NCI-H2171 treated with DMSO at 0.1 percent for 48 hours (cell line): ENCODE results near the gene PACRG.
A peak's percentile ranks its signal among the peaks of the same experiment; 100 is the strongest.

Experiments used
- DNase-seq: peaks from one replicate; lab custom pipeline; 2025; lab: John Stamatoyannopoulos, UW

Gene PACRG

GRCh38 chr6:163014736-163015135 lies 287.0 kb downstream of the PACRG start:
- DNase-seq, result no peak

- DNase-seq, result no peak
These were observed 290.0 kb downstream of the PACRG start for GRCh38 chr6:163017801-163018200.

DNA sequence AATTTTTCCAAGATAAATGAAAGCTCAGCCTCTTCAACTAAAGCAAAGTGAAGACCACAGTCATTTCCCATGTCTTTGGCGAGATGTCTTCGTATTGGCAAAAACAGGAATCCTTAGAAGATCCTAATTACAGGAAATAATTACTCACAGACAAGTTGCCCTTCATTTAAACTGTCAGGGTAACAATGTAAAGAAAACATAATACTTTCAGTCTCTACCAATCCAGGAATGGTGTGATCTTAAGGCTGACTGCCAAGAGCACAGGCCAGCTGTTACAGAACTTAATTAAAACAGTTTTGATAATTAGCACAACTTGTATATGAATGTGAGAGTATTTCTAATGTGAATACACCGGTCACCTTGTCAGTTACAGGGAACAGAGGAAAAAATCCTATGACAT lies 292.2 kb downstream of the PACRG start:
- no peak for DNase-seq

DNA sequence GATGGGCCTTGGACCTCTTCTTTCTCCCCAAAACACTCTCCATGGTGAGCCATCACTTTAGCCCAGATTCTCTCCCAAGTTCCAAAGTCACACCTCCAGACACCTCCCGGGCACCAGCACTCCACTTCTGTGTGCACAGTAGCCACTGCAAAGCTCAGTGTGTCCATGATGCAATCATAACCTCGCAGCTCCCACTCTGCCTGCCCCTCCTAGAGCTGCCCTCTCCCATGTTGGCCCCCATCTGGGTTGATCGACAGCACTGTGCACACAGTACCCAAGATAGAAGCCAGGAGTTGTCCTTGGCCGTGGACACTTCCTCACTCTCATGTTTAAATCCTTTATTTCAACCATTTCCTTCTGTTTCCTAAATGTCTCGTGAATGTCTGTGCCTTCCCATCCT lies 293.3 kb downstream of the PACRG start:
- DNase-seq, result no peak

- no peak for DNase-seq
These were observed 295.9 kb downstream of the PACRG start for GRCh38 chr6:163023700-163024099.

GRCh38 chr6:163026893-163027292 lies 299.1 kb downstream of the PACRG start:
- DNase-seq, result no peak

DNA sequence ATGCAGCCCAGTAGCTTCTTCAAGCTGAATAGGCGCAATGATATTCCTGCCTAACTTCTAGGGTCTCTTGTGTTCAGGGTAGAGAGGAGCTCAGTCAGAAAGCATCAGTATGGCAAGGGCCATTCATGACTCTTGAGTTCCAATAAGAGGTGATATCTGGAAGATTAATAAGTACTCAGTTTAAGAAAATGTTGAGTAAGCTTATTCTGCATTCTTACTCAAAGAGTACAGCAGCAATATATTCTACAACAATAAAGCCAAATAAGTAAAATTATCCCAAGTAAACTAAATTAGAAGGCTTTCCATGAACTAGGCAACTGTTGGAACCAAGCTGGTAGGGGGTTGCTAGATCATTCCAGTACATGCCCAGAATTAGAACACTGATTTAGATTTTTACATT lies 303.2 kb downstream of the PACRG start:
- no peak for DNase-seq

DNA sequence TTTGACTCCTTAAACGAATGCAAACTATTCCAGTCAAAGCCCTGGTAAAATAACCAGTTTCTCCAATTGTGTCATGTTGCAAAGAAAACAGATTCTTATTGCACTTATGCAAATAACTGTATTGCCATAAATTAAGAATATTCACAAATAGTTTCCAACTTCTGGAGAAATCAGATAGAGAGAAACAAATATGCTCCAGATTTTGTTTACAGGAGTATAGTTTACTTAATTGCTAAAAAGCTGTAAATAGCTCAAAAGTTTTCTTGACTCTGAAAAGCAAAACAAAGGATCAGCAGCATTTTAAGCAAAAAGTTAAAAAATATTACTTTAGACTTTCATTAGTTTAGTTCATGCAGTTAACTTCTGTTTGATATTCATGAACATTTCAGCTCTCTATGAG lies 304.2 kb downstream of the PACRG start:
- DNase-seq, result no peak

DNA sequence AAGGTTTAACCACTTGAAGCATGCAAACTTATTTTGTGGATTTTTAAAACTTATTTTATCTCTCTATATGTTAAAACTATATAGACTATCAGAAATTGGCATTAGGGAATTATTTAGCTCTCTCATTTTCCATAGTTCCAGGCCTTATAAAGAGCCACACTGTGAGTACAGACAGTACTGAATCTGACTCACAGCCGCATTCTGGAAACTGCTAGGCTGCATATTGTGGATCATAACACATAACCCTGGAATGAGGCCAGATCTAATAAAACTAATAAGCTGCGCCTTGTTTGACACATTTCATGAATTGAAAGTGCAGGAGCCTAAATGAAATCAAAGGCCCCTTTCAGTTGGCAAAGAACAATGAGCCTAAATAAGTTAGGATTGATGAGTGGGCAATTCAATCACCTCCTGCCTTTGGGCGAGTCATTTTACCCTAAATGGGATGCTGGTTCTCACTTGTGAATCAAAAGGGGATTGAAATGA lies 308.4 kb downstream of the PACRG start:
- no peak for DNase-seq

DNA sequence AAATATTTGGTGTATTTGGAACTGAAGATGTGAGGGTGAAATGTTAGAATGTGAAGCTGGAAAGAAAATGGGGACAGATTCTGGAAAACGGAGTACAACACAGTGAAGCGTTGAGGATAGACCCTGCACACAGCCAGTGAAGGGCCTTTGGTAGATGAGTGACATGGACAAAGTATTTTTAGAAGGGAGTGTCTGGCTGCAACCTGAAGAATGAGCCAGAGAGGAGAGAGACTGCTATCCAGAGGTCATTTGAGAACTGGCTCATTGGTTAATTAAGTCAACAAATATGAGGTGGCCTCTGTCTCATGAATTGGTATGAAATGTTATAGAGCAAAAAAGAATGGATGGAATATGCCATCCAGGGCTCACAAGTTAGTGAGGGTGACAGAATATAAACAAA lies 310.5 kb downstream of the PACRG start:
- no peak for DNase-seq

DNA sequence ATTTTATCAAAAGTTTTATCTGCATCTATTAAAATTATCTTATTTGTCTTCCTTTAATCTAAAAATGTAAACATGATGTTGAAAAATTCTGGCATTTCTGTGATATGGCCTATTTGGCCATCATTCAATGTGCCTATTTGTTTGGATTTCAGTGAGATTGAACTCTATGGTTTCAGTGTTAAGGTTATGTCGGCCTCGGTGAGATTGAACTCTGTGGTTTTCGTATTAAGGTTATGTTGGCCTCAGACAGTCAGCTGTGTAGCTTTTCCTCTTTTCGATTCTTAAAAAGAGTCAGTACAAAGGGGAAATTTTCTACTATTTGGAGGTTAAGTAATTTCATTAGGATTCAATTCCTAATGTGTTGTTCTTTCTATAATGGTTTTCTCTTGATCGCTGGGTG lies 320.6 kb downstream of the PACRG start:
- DNase-seq, result no peak

- no peak for DNase-seq
These were observed 326.0 kb downstream of the PACRG start for GRCh38 chr6:163053667-163054344.

GRCh38 chr6:163054641-163055040 lies 326.9 kb downstream of the PACRG start:
- no peak for DNase-seq

GRCh38 chr6:163057260-163057659 lies 329.5 kb downstream of the PACRG start:
- DNase-seq, result no peak

DNA sequence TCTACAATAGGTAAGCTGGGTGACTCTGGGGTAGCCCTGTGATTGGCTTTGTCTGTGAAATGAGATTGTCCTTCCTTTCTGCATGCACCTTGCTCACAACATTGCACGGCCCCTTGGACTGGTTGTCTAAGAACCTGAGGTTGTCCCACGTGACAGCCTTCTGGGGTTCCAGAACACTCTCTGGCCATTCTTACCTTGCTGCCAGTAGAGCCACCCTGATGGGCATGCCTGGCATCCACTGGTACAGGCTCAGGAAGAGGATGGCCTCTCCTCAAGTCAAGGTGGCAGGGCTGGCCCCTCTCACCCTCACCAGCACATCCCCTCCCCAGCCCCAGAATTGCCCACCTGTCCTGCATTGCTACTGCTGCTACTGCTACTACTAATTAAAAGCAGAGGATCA lies 335.0 kb downstream of the PACRG start:
- DNase-seq, result no peak

DNA sequence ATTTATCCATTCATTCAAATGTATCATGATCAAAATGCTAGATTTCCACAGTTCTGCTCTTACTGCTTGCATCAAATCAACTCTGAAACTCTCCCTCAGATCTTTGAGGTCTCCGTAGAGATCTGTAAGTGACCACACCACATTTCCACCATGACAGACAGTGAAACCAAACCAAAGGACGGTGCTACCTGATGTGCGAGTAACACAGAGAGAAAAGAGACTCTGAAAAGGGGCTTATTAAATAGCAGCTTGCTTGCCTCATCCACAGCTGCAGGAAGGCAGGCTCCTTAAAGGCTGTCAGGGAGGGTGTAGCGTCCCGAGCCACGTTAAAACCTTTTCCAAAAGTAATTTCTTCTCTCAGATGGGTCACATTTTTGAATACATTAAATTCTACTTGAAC lies 335.8 kb downstream of the PACRG start:
- no peak for DNase-seq

DNA sequence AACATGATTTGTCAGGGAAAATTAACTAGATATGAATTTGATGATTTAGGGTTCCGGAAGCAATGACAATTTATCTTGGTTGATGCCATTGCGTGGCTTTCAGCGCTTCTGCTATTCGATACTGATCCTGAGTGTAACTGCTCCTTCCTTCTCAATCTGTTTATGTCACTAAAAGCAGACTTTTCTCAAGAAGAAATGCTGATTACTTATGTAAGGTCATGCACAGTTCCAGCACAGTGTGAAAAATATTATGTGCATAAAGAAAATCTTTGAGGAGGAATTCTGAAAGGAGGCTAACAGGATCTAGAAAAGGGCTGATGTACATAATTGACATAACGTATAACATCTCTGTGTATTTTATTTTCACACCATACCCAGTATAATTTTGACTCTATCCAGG lies 336.6 kb downstream of the PACRG start:
- no peak for DNase-seq

DNA sequence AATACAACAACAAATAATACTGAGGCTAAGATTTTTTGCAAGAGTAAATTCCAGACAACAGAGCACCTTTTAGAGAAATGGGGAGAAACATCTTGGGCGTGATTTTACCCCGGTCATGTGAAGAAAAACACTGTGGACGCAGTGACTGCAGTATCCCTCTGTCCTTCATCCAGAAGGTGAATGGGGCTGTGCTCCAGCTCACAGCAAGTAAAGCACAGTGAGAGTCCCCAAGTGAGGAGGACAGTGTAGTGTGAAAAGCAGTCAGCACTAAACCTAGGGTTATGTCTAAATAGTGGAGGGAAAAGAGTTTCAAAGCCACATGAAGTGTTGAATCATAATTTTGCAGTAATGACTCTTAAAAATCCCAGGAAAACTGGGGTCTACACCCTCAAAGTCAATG lies 338.4 kb downstream of the PACRG start:
- DNase-seq, result no peak

GRCh38 chr6:163077134-163077533 lies 349.4 kb downstream of the PACRG start:
- peak; percentile 12 for DNase-seq

DNA sequence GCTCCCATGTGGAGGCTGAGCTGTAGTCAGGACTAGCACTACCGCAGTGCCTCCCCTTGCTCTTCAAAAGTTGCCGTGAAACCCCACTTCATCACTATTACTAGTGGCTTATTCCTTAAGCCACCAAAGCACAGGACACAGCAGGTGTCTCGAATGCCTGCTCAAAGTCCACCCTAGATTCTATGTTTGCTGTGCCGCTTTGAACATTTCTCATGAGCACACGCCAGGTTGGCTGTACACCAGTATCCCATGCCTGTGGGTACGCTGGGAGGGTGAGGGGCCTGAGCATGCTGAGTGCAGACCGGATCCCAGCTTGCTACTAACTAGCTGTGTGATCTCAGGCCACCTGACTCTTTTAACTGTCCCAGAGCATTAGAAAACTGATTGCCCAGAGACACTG lies 350.9 kb downstream of the PACRG start:
- no peak for DNase-seq

DNA sequence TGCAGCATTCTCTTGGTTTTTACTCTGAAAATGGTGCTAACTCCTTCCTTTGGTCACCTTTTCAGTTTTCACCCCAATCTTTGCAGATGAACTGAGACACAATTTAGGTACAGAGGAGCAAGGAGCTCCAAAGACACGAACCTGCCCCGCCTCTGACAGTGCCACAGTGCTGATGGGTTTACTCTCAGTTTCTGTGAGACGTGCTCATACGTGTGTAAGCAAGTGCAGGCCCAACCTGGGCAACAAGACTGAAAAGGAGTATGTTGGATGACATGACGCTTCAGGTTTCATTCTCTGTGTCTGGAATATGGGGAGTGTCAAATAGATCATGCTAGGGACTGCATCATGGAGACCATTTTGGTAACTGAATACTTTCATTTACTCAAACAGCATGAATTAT lies 352.5 kb downstream of the PACRG start:
- DNase-seq, result no peak

- DNase-seq, result no peak
These were observed 355.4 kb downstream of the PACRG start for GRCh38 chr6:163083141-163083540.

GRCh38 chr6:163085426-163085825 lies 357.7 kb downstream of the PACRG start:
- no peak for DNase-seq

GRCh38 chr6:163085861-163086623 lies 358.3 kb downstream of the PACRG start:
- no peak for DNase-seq
